GM19035 (cell line): ENCODE measurements around the gene SLC28A1.
"Not testable (repeated sequence)": the region's sequence is repeated elsewhere in the genome, so short reads cannot be mapped to it uniquely, and the experiment has no call there.

Source experiments
- ATAC-seq: cut with Tn5 transposase; IDR thresholded peaks from one replicate; pipeline ENCODE4 v1.9.1; 2021; ENCODE audit not compliant: unreplicated experiment

SLC28A1 gene

GRCh38 chr15:84862214-84862975 lies 22.1 kb upstream of the SLC28A1 start:
- no peak for ATAC-seq

- no peak for ATAC-seq
Observed at GRCh38 chr15:84863565-84864443, 20.7 kb upstream of the SLC28A1 start.

GRCh38 chr15:84864444-84864795 lies 20.0 kb upstream of the SLC28A1 start:
- ATAC-seq = no peak

- no peak for ATAC-seq
Observed at GRCh38 chr15:84865074-84865569, 19.3 kb upstream of the SLC28A1 start.

- no peak for ATAC-seq
Observed at GRCh38 chr15:84868037-84868880, 16.2 kb upstream of the SLC28A1 start.

- no peak for ATAC-seq
Observed at GRCh38 chr15:84869510-84869909, 15.0 kb upstream of the SLC28A1 start.

GRCh38 chr15:84871428-84871985 lies 13.0 kb upstream of the SLC28A1 start:
- ATAC-seq = no peak

GRCh38 chr15:84872009-84872910 lies 12.2 kb upstream of the SLC28A1 start:
- no peak for ATAC-seq

- no peak for ATAC-seq
Observed at GRCh38 chr15:84873997-84874396, 10.5 kb upstream of the SLC28A1 start.

GRCh38 chr15:84874981-84875699 lies 9.3 kb upstream of the SLC28A1 start:
- ATAC-seq = no peak

- ATAC-seq = no peak
Observed at GRCh38 chr15:84876269-84876668, 8.2 kb upstream of the SLC28A1 start.

- not testable (repeated sequence) for ATAC-seq
Observed at GRCh38 chr15:84877701-84878100, 6.8 kb upstream of the SLC28A1 start.

- no peak for ATAC-seq
Observed at GRCh38 chr15:84878504-84878903, 6.0 kb upstream of the SLC28A1 start.

- no peak for ATAC-seq
Observed at GRCh38 chr15:84879088-84879780, 5.2 kb upstream of the SLC28A1 start.

- no peak for ATAC-seq
Observed at GRCh38 chr15:84880007-84880406, 4.5 kb upstream of the SLC28A1 start.

- no peak for ATAC-seq
Observed at GRCh38 chr15:84880822-84881519, 3.5 kb upstream of the SLC28A1 start.

GRCh38 chr15:84881520-84881830 lies 3.0 kb upstream of the SLC28A1 start:
- ATAC-seq = no peak

GRCh38 chr15:84883466-84883865 lies 996 bp upstream of the SLC28A1 start:
- no peak for ATAC-seq
